ENCODE data around the gene SLC39A13. TPM values are rescaled to one million over a fixed set of nuclear protein-coding genes. Genes with fewer than 3 reads are reported as not detected.

SLC39A13 gene
- total RNA-seq, 1 donor from 2014 or later: 117 TPM

- Histone ChIP-seq H3K36me3 (ENCODE audit: control insufficient read depth, insufficient read depth, low read length) (no peaks in the 10 kb centered on the region), H3K4me3 (ENCODE audit: low read depth, low read length) (no peak overlapping the region), H3K27me3 (ENCODE audit: control insufficient read depth, insufficient read depth, low read length) (no peaks in the 10 kb centered on the region)
- no peak for TF ChIP-seq CTCF (IDR thresholded peaks at IDR 0.05; ENCODE audit: insufficient read depth, low read length, poor library complexity, severe bottlenecking)
- no peak for DNase-seq (ENCODE audit: low read depth)
Measured at GRCh38 chr11:47388697-47389576, 19.5 kb upstream of the SLC39A13 start.

GRCh38 chr11:47389577-47390421 lies 18.6 kb upstream of the SLC39A13 start:
- no peak for TF ChIP-seq CTCF (IDR thresholded peaks at IDR 0.05; ENCODE audit: insufficient read depth, low read length, poor library complexity, severe bottlenecking)
- Histone ChIP-seq H3K27me3 (ENCODE audit: control insufficient read depth, insufficient read depth, low read length) (no peaks in the 10 kb centered on the region), H3K36me3 (ENCODE audit: control insufficient read depth, insufficient read depth, low read length) (no peaks in the 10 kb centered on the region), H3K4me3 (ENCODE audit: low read depth, low read length) (no peak overlapping the region)
- no peak for DNase-seq (ENCODE audit: low read depth)

DNA sequence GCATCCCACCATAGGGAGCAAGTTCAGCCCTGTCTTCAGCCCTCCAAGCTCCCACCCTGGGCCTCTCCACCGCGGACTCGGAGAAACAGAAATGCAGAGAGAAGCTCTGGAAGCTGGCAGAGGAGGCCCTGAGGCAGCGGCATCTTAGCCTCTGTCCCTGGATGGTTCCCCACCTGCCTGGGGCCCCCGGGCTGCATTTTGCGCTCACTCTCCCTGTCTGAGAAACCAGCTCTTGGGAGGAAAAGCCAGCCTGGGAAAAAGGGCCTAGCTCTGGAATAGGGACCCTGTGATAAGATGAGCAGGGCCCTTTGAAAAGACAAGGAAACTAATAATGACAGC lies 18.0 kb upstream of the SLC39A13 start:
- Histone ChIP-seq H3K27me3 (ENCODE audit: control insufficient read depth, insufficient read depth, low read length) (no peaks in the 10 kb centered on the region), H3K4me3 (ENCODE audit: low read depth, low read length) (no peak overlapping the region), H3K36me3 (ENCODE audit: control insufficient read depth, insufficient read depth, low read length) (no peaks in the 10 kb centered on the region)
- TF ChIP-seq CTCF (IDR thresholded peaks at IDR 0.05; ENCODE audit: insufficient read depth, low read length, poor library complexity, severe bottlenecking): no peak
- no peak for DNase-seq (ENCODE audit: low read depth)

- DNase-seq (ENCODE audit: low read depth): no peak
- H3K27me3 ChIP-seq (ENCODE audit: control insufficient read depth, insufficient read depth, low read length): no peaks in the 10 kb centered on the region
- H3K4me3 ChIP-seq (ENCODE audit: low read depth, low read length): no peak overlapping the region
- TF ChIP-seq CTCF (IDR thresholded peaks at IDR 0.05; ENCODE audit: insufficient read depth, low read length, poor library complexity, severe bottlenecking): no peak
- H3K36me3 ChIP-seq (ENCODE audit: control insufficient read depth, insufficient read depth, low read length): no peaks in the 10 kb centered on the region
Measured at GRCh38 chr11:47391077-47391583, 17.3 kb upstream of the SLC39A13 start.

DNA sequence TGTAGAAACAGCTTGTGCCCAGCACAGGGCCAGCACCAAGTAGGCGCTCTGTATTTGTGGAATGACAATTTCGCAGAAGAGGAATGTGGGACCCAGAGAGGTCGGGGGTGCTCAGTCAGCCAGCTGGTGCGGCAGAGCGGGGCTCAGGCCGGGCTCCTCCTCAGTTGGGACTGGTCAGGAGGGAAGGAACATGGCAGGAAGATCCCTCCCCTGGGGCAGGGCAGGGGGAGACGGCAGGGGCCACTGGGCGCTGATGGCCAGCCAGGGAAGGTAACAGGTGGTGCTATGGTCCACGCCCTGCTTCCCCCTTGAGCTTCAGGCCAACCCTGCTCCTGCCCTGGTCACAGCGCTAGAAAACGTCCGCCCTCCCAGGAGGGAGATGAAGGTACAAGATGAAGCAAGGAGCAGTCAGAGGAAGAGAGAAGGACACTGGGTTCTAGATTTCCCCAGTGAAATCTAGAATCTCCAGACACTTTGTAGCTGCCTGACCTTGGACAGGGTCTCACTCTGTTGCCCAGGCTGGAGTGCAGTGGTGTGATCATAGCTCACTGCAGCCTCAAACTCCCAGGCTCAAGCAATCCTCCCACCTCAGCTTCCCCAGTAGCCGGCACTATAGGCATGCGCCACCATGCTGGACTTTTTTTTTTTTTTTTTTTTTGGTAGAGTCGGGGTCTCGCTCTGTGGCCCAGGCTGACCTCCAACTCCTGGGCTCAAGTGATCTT lies 16.5 kb upstream of the SLC39A13 start:
- Histone ChIP-seq H3K4me3 (ENCODE audit: low read depth, low read length) (no peak overlapping the region), H3K27me3 (ENCODE audit: control insufficient read depth, insufficient read depth, low read length) (no peaks in the 10 kb centered on the region), H3K36me3 (ENCODE audit: control insufficient read depth, insufficient read depth, low read length) (no peaks in the 10 kb centered on the region)
- TF ChIP-seq CTCF (IDR thresholded peaks at IDR 0.05; ENCODE audit: insufficient read depth, low read length, poor library complexity, severe bottlenecking): no peak
- no peak for DNase-seq (ENCODE audit: low read depth)
